ENCODE results near the gene CDKN2AIP. TPM values are rescaled to one million over a fixed set of nuclear protein-coding genes. Genes with fewer than 3 reads are reported as not detected.

Gene CDKN2AIP
- total RNA-seq, 1 experiment from 2014 or later: 13.4 TPM

DNA sequence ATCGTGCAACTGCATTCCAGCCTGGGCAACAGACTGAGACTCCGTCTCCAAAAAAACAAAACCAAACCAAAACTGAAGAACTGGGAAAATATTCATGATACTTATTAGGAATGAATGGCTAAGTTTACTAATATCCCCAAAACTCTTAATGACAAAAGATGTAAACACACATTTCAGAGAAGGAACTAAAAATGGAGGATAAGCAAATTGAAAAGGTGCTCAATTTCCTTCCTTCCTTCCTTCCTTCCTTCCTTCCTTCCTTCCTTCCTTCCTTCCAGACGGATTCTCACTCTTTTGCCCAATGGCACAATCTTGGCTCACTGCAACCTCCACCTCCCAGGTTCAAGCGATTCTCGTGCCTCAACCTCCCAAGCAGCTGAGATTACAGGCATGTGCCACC lies 44.4 kb upstream of the CDKN2AIP start:
- intact Hi-C loops (cut with micrococcal nuclease): loop anchor here (10.0 kb wide), 1 partner anchor 105 kb away; no protein-coding TSS in a partner anchor
- TF ChIP-seq, protein P1, sequence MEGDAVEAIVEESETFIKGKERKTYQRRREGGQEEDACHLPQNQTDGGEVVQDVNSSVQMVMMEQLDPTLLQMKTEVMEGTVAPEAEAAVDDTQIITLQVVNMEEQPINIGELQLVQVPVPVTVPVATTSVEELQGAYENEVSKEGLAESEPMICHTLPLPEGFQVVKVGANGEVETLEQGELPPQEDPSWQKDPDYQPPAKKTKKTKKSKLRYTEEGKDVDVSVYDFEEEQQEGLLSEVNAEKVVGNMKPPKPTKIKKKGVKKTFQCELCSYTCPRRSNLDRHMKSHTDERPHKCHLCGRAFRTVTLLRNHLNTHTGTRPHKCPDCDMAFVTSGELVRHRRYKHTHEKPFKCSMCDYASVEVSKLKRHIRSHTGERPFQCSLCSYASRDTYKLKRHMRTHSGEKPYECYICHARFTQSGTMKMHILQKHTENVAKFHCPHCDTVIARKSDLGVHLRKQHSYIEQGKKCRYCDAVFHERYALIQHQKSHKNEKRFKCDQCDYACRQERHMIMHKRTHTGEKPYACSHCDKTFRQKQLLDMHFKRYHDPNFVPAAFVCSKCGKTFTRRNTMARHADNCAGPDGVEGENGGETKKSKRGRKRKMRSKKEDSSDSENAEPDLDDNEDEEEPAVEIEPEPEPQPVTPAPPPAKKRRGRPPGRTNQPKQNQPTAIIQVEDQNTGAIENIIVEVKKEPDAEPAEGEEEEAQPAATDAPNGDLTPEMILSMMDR (IDR thresholded peaks at IDR 0.05; ENCODE audit: unreplicated experiment): no peak
- BruUV-seq (replicated peaks): no TSS peak
- no peak overlapping the region for H3K4me3 Mint-ChIP-seq (ENCODE audit: unreplicated experiment)
- ChIA-PET CTCF (no interaction called here), POLR2A (interaction anchor here (1.2 kb wide), 1 partner anchor 41 kb away, joined by 3 read pairs; no protein-coding TSS in a partner anchor)
- H3K27ac Mint-ChIP-seq (ENCODE audit: low read depth, unreplicated experiment): no peak overlapping the region
- H3K27me3 Mint-ChIP-seq (ENCODE audit: insufficient read depth, unreplicated experiment): no peaks in the 10 kb centered on the region
- no peaks in the 10 kb centered on the region for H3K9me3 Mint-ChIP-seq (ENCODE audit: unreplicated experiment)
- H3K4me1 Mint-ChIP-seq (ENCODE audit: insufficient read depth, unreplicated experiment): peaks cover 10% of the 10 kb centered on the region
- H3K36me3 Mint-ChIP-seq (ENCODE audit: insufficient read depth, unreplicated experiment): no peaks in the 10 kb centered on the region
- no peak for DNase-seq (ENCODE audit: unreplicated experiment)

DNA sequence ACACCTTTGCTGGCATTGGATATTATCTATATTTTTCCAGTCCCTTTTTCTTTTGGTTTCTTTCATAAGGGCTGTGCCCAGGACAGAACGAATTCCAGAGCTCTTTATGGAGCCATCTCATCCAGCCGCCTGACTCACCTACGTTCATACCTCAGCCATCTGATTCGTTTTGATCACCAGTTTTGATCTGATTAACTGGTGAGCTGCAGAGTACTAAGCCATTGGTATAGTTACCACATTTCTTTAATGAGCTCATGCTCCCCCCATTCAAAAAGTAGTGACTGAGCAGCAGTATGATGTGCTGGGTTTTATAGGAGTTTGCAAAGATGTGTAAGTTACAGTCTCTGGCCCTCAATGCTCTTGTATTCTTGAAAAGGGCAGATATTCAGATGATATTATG lies 43.0 kb upstream of the CDKN2AIP start:
- DNase-seq (ENCODE audit: unreplicated experiment): no peak
- H3K9me3 Mint-ChIP-seq (ENCODE audit: unreplicated experiment): no peaks in the 10 kb centered on the region
- no peak overlapping the region for H3K27ac Mint-ChIP-seq (ENCODE audit: low read depth, unreplicated experiment)
- intact Hi-C loops (cut with micrococcal nuclease): loop anchor here (10.0 kb wide), 1 partner anchor 107 kb away; no protein-coding TSS in a partner anchor
- no peaks in the 10 kb centered on the region for H3K27me3 Mint-ChIP-seq (ENCODE audit: insufficient read depth, unreplicated experiment)
- peaks cover 10% of the 10 kb centered on the region for H3K4me1 Mint-ChIP-seq (ENCODE audit: insufficient read depth, unreplicated experiment)
- ChIA-PET CTCF (interaction anchor here (0.6 to 1.2 kb wide), 4 partner anchors 15 to 569 kb away, joined by 3 to 6 read pairs (median 3); no protein-coding TSS in a partner anchor), POLR2A (no interaction called here)
- H3K36me3 Mint-ChIP-seq (ENCODE audit: insufficient read depth, unreplicated experiment): no peaks in the 10 kb centered on the region
- TF ChIP-seq, protein P1 (IDR thresholded peaks at IDR 0.05; ENCODE audit: unreplicated experiment): no peak
- H3K4me3 Mint-ChIP-seq (ENCODE audit: unreplicated experiment): no peak overlapping the region
- no TSS peak for BruUV-seq (replicated peaks)

DNA sequence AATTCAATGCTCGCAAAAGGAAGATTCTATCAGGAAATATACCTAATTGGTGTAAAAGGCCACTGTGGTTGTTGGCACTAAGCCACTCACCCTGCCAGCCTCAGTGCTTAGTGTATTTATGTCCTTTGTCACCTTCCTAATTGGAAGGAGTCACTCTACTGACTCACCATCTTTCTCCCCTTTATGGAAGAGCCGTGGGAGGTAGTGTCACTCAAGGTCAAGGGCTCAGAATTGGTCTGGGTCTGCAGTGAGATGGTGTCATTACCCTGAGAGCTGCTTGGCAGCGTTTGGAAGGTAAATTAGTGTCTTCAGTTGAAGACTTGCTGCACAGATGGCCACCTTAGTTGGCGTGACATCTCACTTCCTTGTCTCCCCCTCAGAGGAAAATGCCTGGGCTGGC lies 41.7 kb upstream of the CDKN2AIP start:
- Mint-ChIP-seq H3K36me3 (ENCODE audit: insufficient read depth, unreplicated experiment) (no peaks in the 10 kb centered on the region), H3K27ac (ENCODE audit: low read depth, unreplicated experiment) (no peak overlapping the region), H3K27me3 (ENCODE audit: insufficient read depth, unreplicated experiment) (no peaks in the 10 kb centered on the region), H3K4me3 (ENCODE audit: unreplicated experiment) (no peak overlapping the region), H3K9me3 (ENCODE audit: unreplicated experiment) (no peaks in the 10 kb centered on the region), H3K4me1 (ENCODE audit: insufficient read depth, unreplicated experiment) (peaks cover 16% of the 10 kb centered on the region)
- ChIA-PET CTCF (interaction anchor here (0.7 to 0.9 kb wide), 2 partner anchors 109 to 117 kb away, joined by 4 to 5 read pairs; no protein-coding TSS in a partner anchor), POLR2A (no interaction called here)
- no TSS peak for BruUV-seq (replicated peaks)
- DNase-seq (ENCODE audit: unreplicated experiment): no peak
- intact Hi-C loops (cut with micrococcal nuclease): loop anchor here (10.0 kb wide), 1 partner anchor 108 kb away; no protein-coding TSS in a partner anchor
- TF ChIP-seq, protein P1 (IDR thresholded peaks at IDR 0.05; ENCODE audit: unreplicated experiment): no peak

DNA sequence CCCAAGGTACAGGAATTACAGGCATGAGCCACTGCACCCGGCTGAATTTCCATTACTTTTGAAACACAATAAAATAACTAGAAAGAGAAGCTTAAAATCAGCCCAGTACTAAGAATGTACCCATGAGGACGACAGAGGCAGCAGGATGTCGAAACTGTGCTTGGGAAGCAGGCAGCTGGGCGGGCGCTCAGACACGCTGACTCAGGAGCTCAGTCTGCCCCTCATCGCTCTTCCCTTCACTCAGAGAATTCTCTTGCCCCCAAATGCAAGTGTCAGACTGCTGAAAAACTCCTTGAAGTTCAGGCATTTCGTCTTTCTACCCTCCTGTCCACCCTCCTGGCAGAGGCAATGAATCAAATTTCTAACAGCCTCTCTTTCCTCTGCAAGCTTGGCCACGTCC lies 41.0 kb upstream of the CDKN2AIP start:
- CTCF ChIA-PET: interaction anchor here (0.6 to 1.9 kb wide), 5 partner anchors 16 to 465 kb away, joined by 3 to 5 read pairs (median 4); no protein-coding TSS in a partner anchor

More for the DNA sequence above, 41.0 kb upstream of the CDKN2AIP start:
- BruUV-seq (replicated peaks): no TSS peak
- no peak overlapping the region for H3K27ac Mint-ChIP-seq (ENCODE audit: low read depth, unreplicated experiment)
- no peaks in the 10 kb centered on the region for H3K27me3 Mint-ChIP-seq (ENCODE audit: insufficient read depth, unreplicated experiment)
- intact Hi-C loops (cut with micrococcal nuclease): loop anchor here (10.0 kb wide), 1 partner anchor 109 kb away; no protein-coding TSS in a partner anchor
- POLR2A ChIA-PET: interaction anchor here (0.9 kb wide), 1 partner anchor 48 kb away, joined by 4 read pairs; no protein-coding TSS in a partner anchor
- peaks cover 15% of the 10 kb centered on the region for H3K4me1 Mint-ChIP-seq (ENCODE audit: insufficient read depth, unreplicated experiment)
- H3K4me3 Mint-ChIP-seq (ENCODE audit: unreplicated experiment): no peak overlapping the region
- H3K36me3 Mint-ChIP-seq (ENCODE audit: insufficient read depth, unreplicated experiment): no peaks in the 10 kb centered on the region
- DNase-seq (ENCODE audit: unreplicated experiment): no peak
- no peaks in the 10 kb centered on the region for H3K9me3 Mint-ChIP-seq (ENCODE audit: unreplicated experiment)
- TF ChIP-seq, protein P1 (IDR thresholded peaks at IDR 0.05; ENCODE audit: unreplicated experiment): no peak
